Inferior parietal cortex (tissue), 1 donor: ENCODE data around the gene SHB.
A peak's percentile ranks its signal among the peaks of the same experiment; 100 is the strongest.

Experiments
- DNase-seq: peaks from one replicate; pipeline ENCODE4 v3.0.0-alpha.2; 2016; ENCODE audit errors: extremely low spot score

SHB gene, protein sequence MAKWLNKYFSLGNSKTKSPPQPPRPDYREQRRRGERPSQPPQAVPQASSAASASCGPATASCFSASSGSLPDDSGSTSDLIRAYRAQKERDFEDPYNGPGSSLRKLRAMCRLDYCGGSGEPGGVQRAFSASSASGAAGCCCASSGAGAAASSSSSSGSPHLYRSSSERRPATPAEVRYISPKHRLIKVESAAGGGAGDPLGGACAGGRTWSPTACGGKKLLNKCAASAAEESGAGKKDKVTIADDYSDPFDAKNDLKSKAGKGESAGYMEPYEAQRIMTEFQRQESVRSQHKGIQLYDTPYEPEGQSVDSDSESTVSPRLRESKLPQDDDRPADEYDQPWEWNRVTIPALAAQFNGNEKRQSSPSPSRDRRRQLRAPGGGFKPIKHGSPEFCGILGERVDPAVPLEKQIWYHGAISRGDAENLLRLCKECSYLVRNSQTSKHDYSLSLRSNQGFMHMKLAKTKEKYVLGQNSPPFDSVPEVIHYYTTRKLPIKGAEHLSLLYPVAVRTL

DNA sequence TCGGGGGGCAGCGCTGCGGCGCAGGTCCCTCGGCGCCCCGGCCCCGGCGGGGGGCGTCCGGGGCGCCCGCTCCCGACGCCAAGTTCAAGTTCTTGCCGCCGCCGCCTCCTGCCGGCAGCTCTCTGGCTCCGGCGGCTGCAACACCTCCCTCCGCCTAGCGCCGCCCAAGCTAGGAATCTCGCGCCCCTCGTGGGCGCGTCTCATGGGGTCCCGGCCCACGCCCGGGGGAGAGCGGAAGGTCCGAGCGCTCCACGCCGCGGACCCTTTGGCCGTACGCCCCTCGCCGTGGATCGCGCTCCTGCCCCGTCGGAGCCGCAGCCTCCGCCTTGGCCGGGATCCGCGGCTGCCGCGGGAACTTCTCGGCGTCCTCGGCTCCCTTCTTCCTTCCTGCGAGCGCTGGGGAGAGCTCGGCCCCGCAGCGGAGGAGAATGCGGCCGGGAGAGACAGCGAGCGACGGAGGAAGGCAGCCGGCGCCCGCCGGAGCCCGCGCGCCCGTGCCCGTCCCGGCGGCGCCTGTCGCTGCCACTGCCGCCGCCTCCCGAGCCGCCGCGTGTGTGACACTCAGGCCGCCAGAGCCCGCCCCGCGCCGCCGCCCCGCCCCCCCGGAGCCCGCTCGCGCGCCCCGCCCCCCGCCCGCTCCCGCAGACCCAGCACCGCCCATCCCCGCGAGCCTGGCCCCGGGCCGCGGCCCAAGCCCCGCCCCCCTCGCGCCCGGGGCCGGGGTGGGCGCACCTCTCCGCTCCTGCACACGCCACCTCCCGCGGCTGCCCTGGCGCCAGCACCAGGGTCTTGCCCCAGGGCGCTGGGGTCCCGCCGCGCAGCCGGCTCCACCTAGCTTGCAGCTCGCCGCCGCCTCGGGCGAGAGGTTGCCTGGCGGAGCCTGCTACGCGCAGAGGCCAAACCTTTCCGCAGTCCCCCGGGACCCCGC is at the start of gene SHB:
SHB (minus strand) TSS at position 527 of the 928 bp plus-strand sequence. CDS start 582 bp downstream, outside the sequence.
- peak; percentile 64 for DNase-seq

DNA sequence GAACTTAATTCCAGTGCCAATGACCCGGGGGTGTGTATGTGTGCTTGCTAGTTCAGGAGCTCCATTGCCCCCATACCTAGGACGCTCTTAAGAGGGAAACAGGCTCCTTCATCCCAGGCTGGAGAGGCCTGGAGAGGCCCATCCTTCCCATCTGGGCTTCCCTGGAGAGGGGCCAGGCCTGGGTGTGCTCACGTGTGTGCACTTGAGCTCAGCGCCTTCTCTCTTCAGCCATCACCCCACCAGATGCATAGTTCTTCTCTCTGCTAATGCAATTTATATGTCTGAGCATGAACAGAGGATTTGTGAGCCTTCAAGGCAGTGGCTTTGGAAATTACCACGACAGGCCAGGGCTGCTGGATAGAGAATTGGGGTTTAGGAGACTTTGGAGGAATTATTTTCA is 48.6 kb upstream of the SHB start:
- no peak for DNase-seq

DNA sequence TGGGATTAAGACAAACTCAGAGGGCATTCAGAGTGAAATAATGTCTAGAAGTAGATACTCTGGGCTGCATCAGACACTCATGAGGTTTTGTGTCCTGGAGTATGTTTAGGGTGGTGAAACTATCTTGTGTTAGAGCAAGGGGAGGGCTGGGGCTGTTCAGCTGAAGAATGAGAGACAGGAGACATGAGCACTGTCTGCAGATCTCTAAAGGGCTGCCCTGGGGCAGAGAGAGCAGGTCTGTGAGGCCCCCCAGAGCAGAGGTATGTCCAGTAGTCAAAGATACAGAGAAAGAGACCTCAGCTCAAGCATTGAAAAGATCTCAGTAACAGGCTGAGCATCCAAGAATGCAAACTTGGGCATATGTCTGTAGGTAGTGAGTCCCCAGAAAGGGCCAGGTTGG is 45.9 kb upstream of the SHB start:
- no peak for DNase-seq

DNA sequence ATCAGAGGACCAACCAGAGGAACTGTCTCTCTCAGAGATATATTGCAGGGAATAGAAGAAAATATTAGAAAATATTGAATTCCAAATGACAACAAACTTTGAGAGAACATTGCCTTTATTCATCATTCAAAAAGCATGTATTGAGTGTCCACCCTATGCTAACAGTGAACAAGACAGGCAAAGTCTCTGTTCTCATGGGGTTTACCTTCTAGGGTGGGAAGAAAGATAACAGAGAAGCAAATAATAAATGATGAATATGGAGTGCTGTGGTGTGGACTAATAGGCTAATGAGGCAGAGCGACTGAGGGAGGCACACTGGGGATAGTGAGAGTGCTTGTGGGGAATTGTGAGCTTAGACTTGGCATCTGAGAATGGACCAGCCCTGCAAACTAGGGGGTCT is 43.4 kb upstream of the SHB start:
- DNase-seq: no peak

DNA sequence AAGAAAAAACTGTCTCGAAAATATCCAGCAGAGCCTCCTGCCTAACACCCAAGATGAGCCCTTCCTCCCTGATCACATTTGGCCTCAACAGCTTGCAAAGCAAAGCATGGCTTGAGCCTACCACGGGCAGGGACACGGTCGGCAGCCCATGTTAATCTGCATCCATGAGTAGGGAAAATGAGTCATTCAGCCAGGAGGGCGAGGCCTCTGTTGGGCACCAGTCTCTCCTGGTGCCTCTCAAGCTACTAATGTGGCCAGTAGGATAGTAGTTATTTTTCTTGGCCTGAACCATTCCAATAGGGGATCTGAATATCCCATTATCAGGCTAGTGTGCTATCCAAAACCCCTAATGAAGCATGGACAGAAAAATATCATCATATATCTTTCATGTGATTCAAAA is 43.0 kb upstream of the SHB start:
- DNase-seq: no peak

DNA sequence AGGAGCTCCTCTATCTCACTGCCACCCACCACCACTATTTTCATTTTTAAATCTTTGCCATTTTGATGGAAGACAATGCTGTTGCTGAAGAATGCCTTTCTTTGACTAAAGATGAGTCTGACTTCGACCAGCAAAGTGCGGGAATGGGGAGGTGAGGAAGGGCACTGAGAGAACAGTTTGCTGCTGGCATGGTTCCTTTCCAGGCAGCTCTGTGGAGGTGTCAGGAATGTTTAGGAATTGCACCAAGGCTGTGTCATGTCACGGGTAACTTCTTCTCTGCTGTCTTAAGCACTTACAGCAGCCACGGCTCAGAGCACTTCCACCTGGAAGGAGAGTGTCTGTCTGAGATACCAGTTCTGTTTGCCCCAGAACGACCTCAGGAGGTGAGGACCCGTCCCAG is 41.4 kb upstream of the SHB start:
- no peak for DNase-seq

DNA sequence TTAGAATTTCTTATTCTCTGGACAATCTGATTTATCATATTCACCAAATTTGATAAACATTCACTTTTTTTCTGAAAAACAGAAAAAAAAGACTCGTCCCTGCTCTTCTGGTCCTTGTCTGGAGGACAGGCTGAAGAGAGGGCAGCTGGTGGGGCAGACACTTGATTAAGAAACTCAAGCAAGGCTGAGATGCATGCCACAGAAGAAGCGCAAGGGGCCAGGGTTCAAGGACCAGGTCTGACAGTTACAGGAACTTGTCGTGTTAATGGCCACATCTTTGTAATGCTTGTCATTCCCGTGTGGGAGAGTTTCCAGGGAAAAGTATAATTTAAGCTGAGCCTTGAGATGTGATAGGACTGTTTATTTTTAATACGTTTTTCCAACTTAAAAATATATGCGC is 40.6 kb upstream of the SHB start:
- no peak for DNase-seq

DNA sequence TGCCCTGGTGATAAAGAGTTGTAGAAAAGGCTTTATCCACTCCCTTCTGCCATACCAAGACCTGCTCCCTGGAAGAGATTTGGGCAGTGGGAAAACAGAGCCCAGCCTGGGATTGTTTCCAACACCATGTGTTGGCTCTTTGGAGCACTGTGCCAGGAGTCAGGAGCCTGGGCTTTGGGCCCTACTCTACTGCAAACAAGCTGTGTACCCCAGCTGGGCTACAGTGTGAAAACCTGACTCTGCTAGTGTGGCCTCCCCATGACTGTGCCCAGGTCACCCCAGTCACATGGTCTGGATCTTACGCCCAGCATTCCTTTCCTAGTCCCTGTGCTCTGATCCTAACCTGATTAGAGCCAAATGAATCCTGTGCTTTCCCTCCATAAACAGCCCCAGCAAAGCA is 39.3 kb upstream of the SHB start:
- DNase-seq: no peak

DNA sequence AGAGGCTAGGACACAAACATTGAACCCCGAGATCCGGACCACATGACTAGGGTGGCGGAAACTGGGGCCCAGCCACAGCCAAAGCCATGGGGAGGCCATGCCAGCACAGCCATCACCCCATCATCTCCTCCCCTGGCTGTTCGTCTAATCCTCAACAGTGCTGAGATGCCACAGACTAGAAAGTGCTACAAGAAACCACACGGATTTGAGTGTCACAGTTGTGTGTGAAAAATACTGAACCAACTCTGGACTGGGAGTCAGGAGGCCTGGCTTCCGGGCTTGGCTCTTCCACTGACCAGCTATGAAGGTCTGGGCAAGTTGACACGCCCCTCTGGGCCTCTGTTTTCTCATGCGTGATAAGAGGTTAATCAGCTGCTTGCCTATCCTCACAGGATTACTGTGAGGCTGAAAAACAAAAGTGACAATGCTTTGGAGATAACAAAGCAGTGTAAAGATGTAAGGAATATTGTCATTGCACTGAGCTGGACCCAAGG is 38.8 kb upstream of the SHB start:
- DNase-seq: no peak

DNA sequence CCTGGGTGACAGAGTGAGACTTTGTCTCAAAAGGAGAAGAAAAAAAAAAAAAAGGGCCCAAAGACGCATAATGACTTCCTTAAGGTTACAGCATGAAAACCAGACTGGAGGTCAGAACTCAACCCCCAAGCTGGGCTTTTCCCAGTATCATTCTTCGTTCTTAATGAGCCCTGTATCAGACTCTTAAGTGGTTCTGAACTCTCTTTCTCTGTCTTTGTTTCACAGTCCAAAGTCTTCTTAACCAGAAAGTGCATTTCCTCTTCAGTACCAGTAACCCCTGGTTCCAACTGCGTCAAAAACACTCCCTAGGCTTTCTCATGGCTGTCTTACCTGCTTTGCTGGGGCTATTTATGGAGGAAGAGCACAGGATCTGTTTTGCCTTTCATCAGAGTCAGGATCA is 38.4 kb upstream of the SHB start:
- no peak for DNase-seq

DNA sequence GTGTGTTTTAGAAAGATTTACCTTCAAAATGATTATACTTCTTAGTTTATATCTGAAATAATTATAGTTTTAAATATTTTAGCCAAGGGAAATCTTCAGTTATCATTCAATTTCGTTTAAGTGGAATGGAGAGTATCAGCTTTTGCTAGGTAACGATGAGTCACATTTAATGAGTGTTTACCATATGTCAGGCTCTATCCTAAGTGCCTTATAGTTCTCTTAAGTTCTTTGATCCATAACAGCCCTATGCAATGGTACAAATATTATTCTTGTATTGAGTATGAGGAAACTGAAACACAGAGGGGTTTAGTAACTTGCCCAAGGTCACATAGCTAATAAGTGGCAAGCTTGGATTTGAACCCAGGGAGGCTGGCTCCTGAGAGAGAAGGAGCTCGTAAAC is 37.5 kb upstream of the SHB start:
- no peak for DNase-seq

DNA sequence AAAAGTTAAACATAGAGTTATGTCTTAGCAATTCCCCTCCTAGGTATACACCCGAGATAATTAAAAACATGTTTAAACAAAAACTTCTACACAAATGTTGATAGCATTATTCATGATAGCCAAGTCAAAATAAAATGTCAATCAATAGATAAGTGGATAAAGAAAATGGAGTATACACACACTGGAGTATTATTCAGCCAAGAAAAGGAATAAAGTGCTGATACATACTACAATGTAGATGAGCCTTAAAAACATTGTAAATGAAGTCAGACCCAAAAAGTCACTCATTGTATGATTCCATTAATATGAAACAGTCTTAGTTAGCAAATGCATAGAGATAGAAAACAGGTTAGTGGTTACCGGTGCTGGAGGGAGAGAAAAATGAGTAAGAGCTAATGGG is 34.3 kb upstream of the SHB start:
- no peak for DNase-seq

DNA sequence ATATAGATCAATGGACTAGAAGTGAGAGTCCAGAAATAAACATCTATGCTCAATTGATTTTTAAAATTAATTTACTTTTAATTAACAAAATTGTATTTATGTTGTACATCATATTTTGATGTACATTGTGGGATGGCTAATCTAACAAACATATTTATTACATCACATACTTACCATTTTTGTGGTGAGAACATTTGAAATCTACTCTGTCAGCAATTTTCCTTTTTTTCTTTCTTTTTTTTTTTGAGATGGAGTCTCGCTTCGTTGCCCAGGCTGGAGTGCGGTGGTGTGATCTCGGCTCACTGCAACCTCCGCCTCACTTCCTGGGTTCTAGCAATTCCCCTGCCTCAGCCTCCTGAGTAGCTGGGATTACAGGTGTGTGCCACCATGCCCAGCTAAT is 32.4 kb upstream of the SHB start:
- no peak for DNase-seq

DNA sequence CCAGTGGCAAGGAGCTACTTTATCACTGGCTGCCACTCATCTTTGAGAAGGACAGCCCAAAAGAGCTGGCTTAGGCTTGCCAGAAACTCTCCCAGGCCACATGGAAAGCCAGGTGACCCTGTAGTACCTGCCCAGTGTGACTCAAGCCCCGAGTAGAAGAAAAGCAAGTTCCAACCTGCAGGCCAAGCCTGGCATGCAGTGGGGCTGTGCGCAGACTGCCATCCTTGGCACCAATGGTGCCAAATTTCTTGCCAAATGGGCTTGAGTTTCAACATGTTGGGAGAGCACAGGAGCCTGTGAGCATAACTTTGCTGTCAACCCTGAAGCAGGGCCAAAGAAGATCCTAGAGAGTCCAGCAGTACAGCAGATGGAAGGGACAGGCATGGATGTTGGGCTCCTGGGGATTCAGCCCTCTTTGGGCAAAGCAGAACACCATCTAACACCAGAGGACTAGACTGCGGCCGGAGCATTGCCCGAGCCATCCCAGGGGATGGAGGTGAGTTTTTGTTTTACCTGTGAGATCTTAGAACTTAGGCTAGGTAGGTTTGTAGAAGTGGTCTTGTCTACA is 27.3 kb upstream of the SHB start:
- DNase-seq: no peak

DNA sequence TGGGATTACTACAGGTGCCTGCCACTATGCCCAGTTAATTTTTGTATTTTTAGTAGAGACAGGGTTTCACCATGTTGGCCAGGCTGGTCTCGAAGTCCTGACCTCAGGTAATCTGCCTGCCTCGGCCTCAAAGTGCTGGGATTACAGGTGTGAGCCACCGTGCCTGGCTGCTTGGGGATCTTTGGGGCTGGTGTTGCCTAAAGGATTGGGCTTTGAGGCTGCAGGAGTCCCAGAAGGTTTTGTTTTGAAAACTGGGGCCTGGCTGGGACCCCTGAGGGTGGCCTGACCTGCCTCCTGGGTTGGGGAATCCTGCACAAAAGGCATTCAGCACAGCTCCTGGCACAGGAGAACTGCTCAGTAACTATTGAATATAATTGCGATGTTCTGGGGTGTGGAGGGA is 25.1 kb upstream of the SHB start:
- DNase-seq: no peak

DNA sequence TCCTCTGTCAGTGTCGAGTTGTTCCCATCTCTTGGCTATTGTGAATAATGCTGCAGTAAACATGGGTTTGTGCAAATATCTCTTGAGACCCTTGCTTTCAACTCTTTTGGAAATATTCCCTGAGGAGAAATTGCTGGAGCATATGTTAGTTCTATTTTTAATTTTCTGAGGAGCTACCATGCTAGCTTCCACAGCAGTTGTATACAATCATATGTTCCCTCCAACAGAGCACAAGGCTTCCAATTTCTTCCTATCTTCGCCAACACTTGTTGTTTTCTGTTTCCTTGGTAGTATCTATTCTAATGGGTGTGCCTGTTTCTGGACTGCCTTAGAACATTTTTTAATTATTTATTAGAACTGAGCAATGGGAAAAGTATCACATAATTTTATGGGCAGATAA is 23.6 kb upstream of the SHB start:
- DNase-seq: no peak

DNA sequence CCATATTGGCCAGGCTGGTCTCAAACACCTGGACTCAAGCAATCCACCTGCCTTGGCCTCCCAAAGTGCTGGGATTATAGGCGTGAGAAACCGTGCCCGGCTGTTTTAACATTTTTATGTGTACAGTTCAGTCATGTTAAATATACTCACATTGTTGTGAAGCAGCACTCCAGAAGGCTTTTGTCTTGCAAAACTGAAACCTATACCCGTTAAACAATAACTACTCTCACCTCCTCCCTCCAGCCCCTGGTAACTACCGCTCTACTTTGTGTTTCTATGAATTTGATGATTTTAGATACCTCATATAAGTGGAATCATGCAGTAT is 23.1 kb upstream of the SHB start:
- DNase-seq: no peak

DNA sequence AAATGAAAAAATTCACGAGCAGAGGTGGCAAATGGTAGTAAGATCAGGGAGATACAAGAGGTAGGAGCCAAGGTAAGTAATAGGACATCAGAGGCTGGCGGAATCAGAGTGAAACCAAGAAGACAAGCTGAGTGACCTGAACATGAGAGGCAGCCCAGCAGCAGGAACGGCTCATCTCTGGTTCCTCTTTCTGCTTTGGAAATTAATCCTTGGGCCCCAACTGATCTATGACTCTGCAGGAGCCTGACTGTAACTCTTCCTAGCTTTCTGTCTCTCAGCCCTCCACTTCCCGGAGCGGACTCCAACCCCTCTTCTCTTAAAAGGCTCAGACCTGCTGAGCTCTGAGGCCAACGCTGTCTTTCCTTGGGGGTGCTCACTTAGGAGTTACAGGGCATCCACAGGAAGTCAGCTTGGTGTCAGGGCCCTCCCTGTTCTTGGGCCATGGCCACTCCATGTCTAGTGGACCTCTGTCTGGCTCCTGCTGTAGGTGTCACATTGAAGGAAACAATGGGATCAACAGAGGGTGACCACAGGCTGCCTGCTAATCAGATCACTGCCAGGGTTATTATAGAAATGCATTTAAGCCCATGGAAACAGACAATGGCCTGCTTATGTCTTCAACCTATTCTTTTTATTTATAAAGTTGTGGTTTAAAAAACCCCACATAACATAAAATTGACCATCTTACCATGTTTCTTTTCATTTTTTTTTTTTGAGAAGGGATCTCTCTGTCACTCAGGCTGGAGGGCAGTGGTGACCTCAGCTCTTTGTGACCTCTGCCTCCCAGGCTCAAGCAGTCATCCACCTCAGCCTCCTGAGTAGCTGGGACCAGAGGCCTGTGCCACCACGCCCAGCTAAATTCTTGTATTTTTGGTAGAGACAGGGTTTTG is 22.5 kb upstream of the SHB start:
- DNase-seq: no peak

DNA sequence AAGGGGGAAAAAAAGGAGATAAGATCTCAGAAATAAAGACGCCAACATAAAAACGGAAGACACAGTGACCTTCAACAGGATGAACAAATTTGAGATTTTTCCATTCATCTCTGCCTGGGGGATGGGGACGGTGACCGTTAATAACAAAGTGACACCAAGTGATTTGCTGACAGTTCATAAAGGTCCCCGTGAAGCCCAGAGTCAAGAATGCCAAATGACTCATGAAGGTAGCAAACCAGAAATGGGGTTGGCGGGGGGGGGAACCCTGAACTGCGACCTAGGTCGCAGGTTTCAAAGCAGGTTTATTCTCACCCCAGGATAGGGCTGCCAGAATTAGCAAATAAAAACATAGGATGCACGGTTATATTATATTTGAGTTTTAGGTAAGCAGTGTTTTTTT is 21.1 kb upstream of the SHB start:
- no peak for DNase-seq

DNA sequence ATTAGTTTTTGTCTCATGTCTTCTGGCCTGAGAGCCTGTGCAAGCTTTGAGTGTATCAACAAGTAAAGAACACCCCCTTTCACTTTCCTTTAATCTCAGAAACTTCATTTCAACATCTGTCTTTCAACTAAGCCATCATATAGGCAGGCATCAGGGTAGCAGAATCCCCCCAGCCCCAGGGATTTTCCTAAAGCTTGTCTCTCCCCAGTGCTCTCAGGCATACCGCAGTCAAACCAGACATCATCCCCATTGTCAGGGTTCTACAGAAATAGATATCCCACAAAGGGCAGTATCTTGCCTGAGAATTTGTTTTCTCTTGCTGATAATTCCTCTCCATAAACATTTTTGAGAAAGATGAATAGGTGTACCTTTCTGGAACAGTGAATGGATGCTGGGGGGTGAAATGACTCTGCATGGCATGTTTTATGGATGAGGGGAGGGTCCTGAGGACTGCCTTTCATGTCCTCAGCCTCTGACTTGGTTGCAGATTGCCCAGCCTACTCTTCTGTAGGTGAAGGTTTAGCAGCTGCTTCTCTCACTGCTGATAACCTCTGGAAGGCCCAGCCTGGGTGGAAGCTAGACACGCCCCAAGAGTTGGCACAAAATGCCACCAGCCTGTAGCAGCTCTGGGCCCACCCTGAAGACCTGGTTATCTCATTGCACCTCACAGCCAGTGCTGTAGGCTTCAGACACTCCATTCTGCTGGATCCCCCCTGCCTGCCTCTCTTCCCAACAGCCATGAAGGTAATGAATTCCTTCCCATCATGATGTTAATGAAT is 20.5 kb upstream of the SHB start:
- DNase-seq: no peak
